Tibial nerve (tissue), 4 donors: ENCODE data around the gene AGTR2.

Experiments
- CTCF ChIP-seq, 5 experiments: fragments of 200-600 bp in 3 of 5; fragments of 450-650 bp in 2 of 5; sonication (generic) in 3 of 5; IDR thresholded peaks; one replicate each; pipeline ENCODE4 v1.5.1; 2016 to 2019; ENCODE audit warnings: antibody characterized with exemption in 5 of 5, mild to moderate bottlenecking in 3 of 5, moderate library complexity in 2 of 5
- EP300 ChIP-seq, 2 donors: sonication (generic); formaldehyde crosslinking; IDR thresholded peaks; one replicate each; pipeline ENCODE4 v1.6.1; 2017; ENCODE audit warnings: antibody characterized with exemption in 2 of 2, mild to moderate bottlenecking in 1 of 2
- POLR2A ChIP-seq, 2 donors: fragments of 450-650 bp; IDR thresholded peaks; one replicate each; pipeline ENCODE4 v1.6.1; 2017; ENCODE audit warnings: antibody characterized with exemption in 2 of 2, mild to moderate bottlenecking in 2 of 2, moderate library complexity in 2 of 2

GRCh38 chrX:116204932-116205331, 34.4 kb downstream of the AGTR2 start:
- TF ChIP-seq CTCF (IDR thresholded peaks at IDR 0.05) (peak; percentile 19 to 46 (median 42)), EP300 (IDR thresholded peaks at IDR 0.05) (no peak), POLR2A (IDR thresholded peaks at IDR 0.05) (no peak)
